GM12878 (cell line): ENCODE results near the gene ZNF804B. TPM values are rescaled to one million over a fixed set of nuclear protein-coding genes. Genes with fewer than 3 reads are reported as not detected.

Experiments
- ATAC-seq: fragments of 200-7000 bp; cut with Tn5 transposase; 3 replicates; pipeline ENCODE4 v1.9.1; 2020; ENCODE audit warnings: mild to moderate bottlenecking, moderate library complexity
- BruUV-seq: library from RNA; stranded (reverse); fragments of 400-500 nt; replicated peaks from 2 replicates; lab custom pipeline; 2021; lab: Mats Ljungman, UMichigan
- CTCF ChIA-PET: fragments of 300-600 bp; sonication (Branson Sonifier 250); formaldehyde crosslinking; extraction: SDS; loops from one replicate; lab custom pipeline; 2021; ENCODE audit warnings: inconsistent platforms; lab: Yijun Ruan, JAX
- POLR2A ChIA-PET: fragments of 350-600 bp; formaldehyde crosslinking; extraction: SDS; loops from one replicate; lab custom pipeline; 2021; ENCODE audit warnings: inconsistent platforms; lab: Charles Lee
- RAD21 ChIA-PET: fragments of 300-600 bp; sonication (Branson Sonifier 250); formaldehyde crosslinking; loops from one replicate; lab custom pipeline; 2023; ENCODE audit warnings: antibody characterized with exemption; ENCODE audit not compliant: unreplicated experiment; lab: Charles Lee
- SMC1A ChIA-PET: fragments of 300-600 bp; sonication (Branson Sonifier 250); formaldehyde crosslinking; loops from one replicate; lab custom pipeline; 2023; ENCODE audit not compliant: unreplicated experiment, uncharacterized antibody; lab: Charles Lee
- DNase-seq: peaks from one replicate; pipeline ENCODE4 v3.0.0-alpha.2; 2011; ENCODE audit warnings: low read depth, low spot score
- FAIRE-seq: peaks from 3 replicates; lab custom pipeline; 2011; peaks lifted over from hg19 to GRCh38; lab: Jason Lieb, UNC
- H2AFZ ChIP-seq: 2 replicates; pipeline ENCODE4 v1.6.0; 2011; ENCODE audit warnings: low read depth, low read length, control low read depth; ENCODE audit not compliant: control insufficient read depth
- H3K27ac ChIP-seq: 2 replicates; pipeline ENCODE4 v1.5.1; 2011; ENCODE audit warnings: control low read depth; ENCODE audit not compliant: control insufficient read depth, insufficient read depth
- H3K27me3 ChIP-seq, 2 experiments: replicated peaks in 1 of 2; 2 replicates each; pipeline versions ENCODE4 v1.6.0 to v1.6.1; 2011; ENCODE audit warnings: low read length in 1 of 2; ENCODE audit not compliant: control insufficient read depth in 2 of 2, insufficient read depth in 2 of 2
- H3K36me3 ChIP-seq, 2 experiments: 2 replicates each; pipeline ENCODE4 v1.5.1; 2011; ENCODE audit warnings: low read length in 1 of 2; ENCODE audit not compliant: control insufficient read depth in 2 of 2, insufficient read depth in 2 of 2
- H3K4me1 ChIP-seq: 2 replicates; pipeline ENCODE4 v1.6.1; 2011; ENCODE audit warnings: mild to moderate bottlenecking, low read length, moderate library complexity, mixed read lengths; ENCODE audit not compliant: control insufficient read depth, insufficient read depth
- H3K4me2 ChIP-seq: 2 replicates; pipeline ENCODE4 v1.6.0; 2011; ENCODE audit warnings: control low read depth; ENCODE audit not compliant: control insufficient read depth, insufficient read depth
- H3K4me3 ChIP-seq: fragments of 200-600 bp; sonication (generic); 2 replicates; pipeline ENCODE4 v1.5.1; 2016
- H3K79me2 ChIP-seq: 2 replicates; pipeline ENCODE4 v1.6.0; 2011; ENCODE audit warnings: low read length; ENCODE audit not compliant: control insufficient read depth, insufficient read depth
- H3K9ac ChIP-seq: 2 replicates; pipeline ENCODE4 v1.8.0; 2011; ENCODE audit warnings: low read length, control low read depth, mixed read lengths; ENCODE audit not compliant: control insufficient read depth, insufficient read depth
- H3K9me3 ChIP-seq: replicated peaks from 3 replicates; pipeline ENCODE4 v1.5.1; 2011; ENCODE audit warnings: mild to moderate bottlenecking, low read length; ENCODE audit not compliant: control insufficient read depth, insufficient read depth
- H4K20me1 ChIP-seq: 2 replicates; pipeline ENCODE4 v1.6.0; 2011; ENCODE audit not compliant: control insufficient read depth, insufficient read depth
- ASH2L ChIP-seq: fragments of 300-600, 200-600 bp; sonication (generic); IDR thresholded peaks from 2 replicates; pipeline ENCODE4 v1.6.1; 2017; ENCODE audit warnings: low read depth, mild to moderate bottlenecking, borderline replicate concordance
- BCL3 ChIP-seq: IDR thresholded peaks from 2 replicates; pipeline ENCODE4 v1.6.1; 2011; ENCODE audit warnings: borderline replicate concordance, low read depth, mild to moderate bottlenecking, moderate library complexity, low read length; ENCODE audit not compliant: insufficient read depth, poor library complexity, severe bottlenecking
- EED ChIP-seq: sonication (generic); IDR thresholded peaks from 2 replicates; pipeline ENCODE4 v1.6.1; 2016; ENCODE audit warnings: antibody characterized with exemption, low read depth
- HDAC2 ChIP-seq: fragments of 200-600 bp; sonication (generic); IDR thresholded peaks from 2 replicates; pipeline ENCODE4 v1.6.1; 2017
- IRF5 ChIP-seq: fragments of 450-650 bp; IDR thresholded peaks from 2 replicates; pipeline ENCODE4 v1.6.1; 2017; ENCODE audit warnings: borderline replicate concordance
- LARP7 ChIP-seq: fragments of 450-650 bp; IDR thresholded peaks from 2 replicates; pipeline ENCODE4 v1.6.1; 2017; ENCODE audit warnings: mild to moderate bottlenecking
- MXI1 ChIP-seq: fragments of 150-350 bp; IDR thresholded peaks from 2 replicates; pipeline ENCODE4 v1.6.1; 2011; ENCODE audit warnings: low read depth, mild to moderate bottlenecking, inconsistent platforms, low read length, improper control_type of control experiment
- NBN ChIP-seq: fragments of 450-650 bp; IDR thresholded peaks from 2 replicates; pipeline ENCODE4 v1.6.1; 2016
- RCOR1 ChIP-seq: conservative IDR thresholded peaks from 2 replicates; pipeline ENCODE4 v1.6.1; 2012; ENCODE audit warnings: low read depth, low read length, improper control_type of control experiment
- SRF ChIP-seq, 2 experiments: IDR thresholded peaks; 2 replicates each; pipeline ENCODE4 v1.6.1; 2011; ENCODE audit warnings: low read depth in 2 of 2, low read length in 2 of 2, mild to moderate bottlenecking in 1 of 2, moderate library complexity in 1 of 2
- TCF7 ChIP-seq: IDR thresholded peaks from 2 replicates; pipeline ENCODE4 v1.6.1; 2014; ENCODE audit warnings: antibody characterized with exemption, borderline replicate concordance
- ZNF217 ChIP-seq: fragments of 450-650 bp; IDR thresholded peaks from 2 replicates; pipeline ENCODE4 v1.6.1; 2017; ENCODE audit warnings: antibody characterized with exemption, mild to moderate bottlenecking
- ZNF24 ChIP-seq: fragments of 450-650 bp; IDR thresholded peaks from 2 replicates; pipeline ENCODE4 v1.6.1; 2017; ENCODE audit warnings: antibody characterized with exemption, mild to moderate bottlenecking
- ZNF687 ChIP-seq: fragments of 450-650 bp; IDR thresholded peaks from 2 replicates; pipeline ENCODE4 v1.6.1; 2017; ENCODE audit warnings: mild to moderate bottlenecking, moderate library complexity
- WGBS: methylation state at CpG from one replicate; pipeline ENCODE4 v1.1.6; 2016; ENCODE audit warnings: low lambda C conversion rate; ENCODE audit not compliant: insufficient replicate concordance, insufficient coverage; ENCODE audit errors: missing lambda C conversion rate; 5-methylcytosine and 5-hydroxymethylcytosine counted together
- in situ Hi-C: fragments of 300-500 bp; cut with MboI; formaldehyde crosslinking; loops from 9 replicates; pipeline ENCODE4 v1.14.3; 2018; ENCODE audit warnings: mixed read lengths
- intact Hi-C: fragments of 100-400 bp; cut with micrococcal nuclease; formaldehyde crosslinking; loops from one replicate; pipeline ENCODE4 v1.14.2; 2022; ENCODE audit not compliant: unreplicated experiment
- polyA plus RNA-seq, 11 experiments: library from polyadenylated mRNA; depleted of rRNA in 4 of 11; unstranded in 6 of 11; stranded (reverse) in 5 of 11; fragments of >200 nt; fragmentation: Nextera tagmentation in 4 of 11; fragmentation: Illumina TruSeq in 1 of 11; extraction: Ambion mirVana in 4 of 11; extraction: Trizol in 1 of 11; gene quantifications; 1 replicate in 1 of 11; 2 replicates in 10 of 11; pipeline versions ENCODE4 v1.2.1 to v1.2.3, GENCODE V29; 2011 to 2016; ENCODE audit warnings: inconsistent platforms in 2 of 11, missing spikeins in 2 of 11, low read depth in 1 of 11
- total RNA-seq, 4 experiments: library from RNA; depleted of rRNA in 3 of 4; stranded (reverse); fragments of >200 nt in 3 of 4; fragmentation: Illumina TruSeq in 1 of 4; extraction: Trizol in 1 of 4; gene quantifications; 2 replicates each; pipeline versions ENCODE4 v1.2.1 to v1.2.3, GENCODE V29; 2013 to 2021
- TF ChIP-seq, protein P1 (sequence below): IDR thresholded peaks from 2 replicates; pipeline ENCODE4 v1.6.1; 2012; ENCODE audit warnings: low read depth, low read length, improper control_type of control experiment
- TF ChIP-seq, protein P2 (sequence below): IDR thresholded peaks from 2 replicates; pipeline ENCODE4 v1.6.1; 2012; ENCODE audit warnings: low read depth, low read length, improper control_type of control experiment

Gene ZNF804B
- total and polyA plus RNA-seq, 10 of the 15 experiments (the other 5 are each of a cell fraction or from before 2014, with no cell fraction given): not detected

DNA sequence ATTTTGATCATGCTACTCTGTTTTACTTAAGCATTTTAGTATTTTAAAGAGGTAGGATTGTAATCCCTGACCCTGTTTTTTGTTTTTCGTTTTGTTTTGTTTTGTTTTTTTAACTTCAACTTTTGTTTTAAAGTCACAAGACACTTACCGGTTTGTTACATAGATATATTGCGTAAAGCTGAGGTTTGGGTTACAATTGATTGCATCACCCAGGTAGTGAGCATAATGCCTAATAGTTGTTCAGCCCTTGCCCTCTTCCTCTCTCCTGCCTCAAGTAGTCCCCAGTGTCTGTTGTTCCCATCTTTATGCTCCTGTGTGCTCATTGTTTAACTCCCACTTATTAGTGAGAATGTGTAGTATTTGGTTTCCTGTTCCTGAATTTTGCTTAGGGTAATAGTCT is 129.2 kb downstream of the ZNF804B start:
- Histone ChIP-seq H4K20me1 (no peaks in the 10 kb centered on the region), H3K27ac (no peak overlapping the region), H3K4me2 (no peak overlapping the region), H3K4me1 (no peaks in the 10 kb centered on the region), H3K9me3 (no peaks in the 10 kb centered on the region), H3K27me3 (no peaks in the 10 kb centered on the region), H3K4me3 (no peak overlapping the region), H3K36me3 (no peaks in the 10 kb centered on the region), H3K9ac (no peak overlapping the region), H3K79me2 (no peaks in the 10 kb centered on the region), H2AFZ (no peak overlapping the region)
- ATAC-seq (no peak), DNase-seq (no peak), FAIRE-seq (no peak)
- intact Hi-C loops (no loop called here), in situ Hi-C loops (no loop called here)
- ChIA-PET POLR2A (no interaction called here), SMC1A (no interaction called here), RAD21 (no interaction called here), CTCF (no interaction called here)
- TF ChIP-seq BCL3 (no peak), ZNF687 (no peak), ZNF217 (no peak), HDAC2 (no peak), IRF5 (no peak), ZNF24 (no peak), NBN (no peak), TCF7 (no peak), RCOR1 (no peak), EED (no peak), SRF (IDR thresholded peaks at IDR 0.05; ENCODE audit: low read depth in 2 of 2, low read length in 2 of 2) (no peak), LARP7 (no peak), MXI1 (no peak), ASH2L (no peak)
- TF ChIP-seq, protein P1, sequence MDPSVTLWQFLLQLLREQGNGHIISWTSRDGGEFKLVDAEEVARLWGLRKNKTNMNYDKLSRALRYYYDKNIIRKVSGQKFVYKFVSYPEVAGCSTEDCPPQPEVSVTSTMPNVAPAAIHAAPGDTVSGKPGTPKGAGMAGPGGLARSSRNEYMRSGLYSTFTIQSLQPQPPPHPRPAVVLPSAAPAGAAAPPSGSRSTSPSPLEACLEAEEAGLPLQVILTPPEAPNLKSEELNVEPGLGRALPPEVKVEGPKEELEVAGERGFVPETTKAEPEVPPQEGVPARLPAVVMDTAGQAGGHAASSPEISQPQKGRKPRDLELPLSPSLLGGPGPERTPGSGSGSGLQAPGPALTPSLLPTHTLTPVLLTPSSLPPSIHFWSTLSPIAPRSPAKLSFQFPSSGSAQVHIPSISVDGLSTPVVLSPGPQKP: no peak
- TF ChIP-seq, protein P2, sequence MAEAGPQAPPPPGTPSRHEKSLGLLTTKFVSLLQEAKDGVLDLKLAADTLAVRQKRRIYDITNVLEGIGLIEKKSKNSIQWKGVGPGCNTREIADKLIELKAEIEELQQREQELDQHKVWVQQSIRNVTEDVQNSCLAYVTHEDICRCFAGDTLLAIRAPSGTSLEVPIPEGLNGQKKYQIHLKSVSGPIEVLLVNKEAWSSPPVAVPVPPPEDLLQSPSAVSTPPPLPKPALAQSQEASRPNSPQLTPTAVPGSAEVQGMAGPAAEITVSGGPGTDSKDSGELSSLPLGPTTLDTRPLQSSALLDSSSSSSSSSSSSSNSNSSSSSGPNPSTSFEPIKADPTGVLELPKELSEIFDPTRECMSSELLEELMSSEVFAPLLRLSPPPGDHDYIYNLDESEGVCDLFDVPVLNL: no peak
- BruUV-seq: no TSS peak
- WGBS: 14% methylated on average over 3 of the region's 3 CpGs
